Measurements from ENCODE around the gene WDR75.

Gene WDR75

GRCh38 chr2:189500456-189501160 is 59.3 kb downstream of the WDR75 start:
- peaks cover 0 to 3% (median 0%) of the 10 kb centered on the region in 11 experiments; a peak in 6 of 22 replicates for H3K9me3 ChIP-seq (replicated peaks in 1 of 11)
- no peak overlapping the region for H3K9ac ChIP-seq
- H3K4me3 ChIP-seq, result no peak overlapping the region
- no peaks in the 10 kb centered on the region for H3K27me3 ChIP-seq
- no peak overlapping the region for H3K27ac ChIP-seq
- peaks cover 4 to 34% (median 12%) of the 10 kb centered on the region in 10 experiments; a peak in 14 of 20 replicates for H3K4me1 ChIP-seq
- no peak for TF ChIP-seq Cebpa-rat (IDR thresholded peaks at IDR 0.05)
- no peaks in the 10 kb centered on the region for H4K20me1 ChIP-seq
- peak overlapping the region in 3 of 11 experiments; percentile 38 to 50 (median 45); a peak in 5 of 22 replicates for H3K4me2 ChIP-seq
- H3K36me3 ChIP-seq, result no peaks in the 10 kb centered on the region

GRCh38 chr2:189501487-189501886 is 60.2 kb downstream of the WDR75 start:
- no peak overlapping the region for H3K4me3 ChIP-seq
- no peak overlapping the region for H3K27ac ChIP-seq

GRCh38 chr2:189502714-189503113 is 61.4 kb downstream of the WDR75 start:
- no peak for TF ChIP-seq Cebpa-rat (IDR thresholded peaks at IDR 0.05)
- Histone ChIP-seq H3K36me3 (no peaks in the 10 kb centered on the region), H3K4me1 (peaks cover 4 to 51% (median 15%) of the 10 kb centered on the region in 10 experiments; a peak in 14 of 20 replicates), H3K27ac (no peak overlapping the region), H3K4me3 (no peak overlapping the region), H3K4me2 (no peak overlapping the region), H4K20me1 (no peaks in the 10 kb centered on the region), H3K27me3 (no peaks in the 10 kb centered on the region), H3K9me3 (replicated peaks in 1 of 11) (no peaks in the 10 kb centered on the region), H3K9ac (no peak overlapping the region)

More at GRCh38 chr2:189501487-189501886, 60.2 kb downstream of the WDR75 start:
- Histone ChIP-seq H3K27me3 (no peaks in the 10 kb centered on the region), H3K36me3 (no peaks in the 10 kb centered on the region), H3K9me3 (replicated peaks in 1 of 11) (no peaks in the 10 kb centered on the region), H3K4me1 (peaks cover 4 to 43% (median 14%) of the 10 kb centered on the region in 10 experiments; a peak in 14 of 20 replicates), H3K9ac (no peak overlapping the region), H4K20me1 (no peaks in the 10 kb centered on the region), H3K4me2 (peak overlapping the region in 6 of 11 experiments; percentile 1 to 50 (median 31); a peak in 7 of 22 replicates)
- no peak for TF ChIP-seq Cebpa-rat (IDR thresholded peaks at IDR 0.05)

- no peaks in the 10 kb centered on the region for H3K27me3 ChIP-seq
- H3K27ac ChIP-seq, result no peak overlapping the region; a peak in 1 of 22 replicates
- peaks cover 4 to 46% (median 15%) of the 10 kb centered on the region in 10 experiments; a peak in 14 of 20 replicates for H3K4me1 ChIP-seq
- no peaks in the 10 kb centered on the region for H3K36me3 ChIP-seq
- no peak overlapping the region for H3K9ac ChIP-seq
- H3K9me3 ChIP-seq (replicated peaks in 1 of 11), result peaks cover 0 to under 1% (median 0%) of the 10 kb centered on the region in 11 experiments; a peak in 1 of 22 replicates
- no peak overlapping the region; a peak in 1 of 22 replicates for H3K4me2 ChIP-seq
- H3K4me3 ChIP-seq, result no peak overlapping the region
- TF ChIP-seq Cebpa-rat (IDR thresholded peaks at IDR 0.05), result no peak
- H4K20me1 ChIP-seq, result no peaks in the 10 kb centered on the region
Observed at GRCh38 chr2:189504238-189504637, 63.0 kb downstream of the WDR75 start.

- H3K4me1 ChIP-seq, result peaks cover 4 to 46% (median 15%) of the 10 kb centered on the region in 10 experiments; a peak in 14 of 20 replicates
- peaks cover 0 to 13% (median 0%) of the 10 kb centered on the region in 11 experiments; a peak in 3 of 22 replicates for H3K9me3 ChIP-seq (replicated peaks in 1 of 11)
- no peak overlapping the region for H3K4me3 ChIP-seq
- no peaks in the 10 kb centered on the region for H3K36me3 ChIP-seq
- H3K4me2 ChIP-seq, result peak overlapping the region; percentile 10 to 72 (median 37); a peak in 16 of 22 replicates
- no peak for TF ChIP-seq Cebpa-rat (IDR thresholded peaks at IDR 0.05)
- peak overlapping the region in 4 of 11 experiments; percentile 30 to 75 (median 56); a peak in 7 of 22 replicates for H3K27ac ChIP-seq
- no peaks in the 10 kb centered on the region for H3K27me3 ChIP-seq
- H4K20me1 ChIP-seq, result no peaks in the 10 kb centered on the region
- no peak overlapping the region; a peak in 1 of 22 replicates for H3K9ac ChIP-seq
Observed at GRCh38 chr2:189505492-189505891, 64.2 kb downstream of the WDR75 start.

- peaks cover 4 to 48% (median 10%) of the 10 kb centered on the region in 10 experiments; a peak in 14 of 20 replicates for H3K4me1 ChIP-seq
- H3K27ac ChIP-seq, result peak overlapping the region in 4 of 11 experiments; percentile 37 to 75 (median 56); a peak in 9 of 22 replicates
- H4K20me1 ChIP-seq, result no peaks in the 10 kb centered on the region
- H3K4me2 ChIP-seq, result peak overlapping the region in 3 of 11 experiments; percentile 68 to 72 (median 70); a peak in 5 of 22 replicates
- no peak overlapping the region for H3K4me3 ChIP-seq
- H3K9me3 ChIP-seq (replicated peaks in 1 of 11), result peaks cover 0 to 15% (median 0%) of the 10 kb centered on the region in 11 experiments; a peak in 3 of 22 replicates
- TF ChIP-seq Cebpa-rat (IDR thresholded peaks at IDR 0.05), result no peak
- no peaks in the 10 kb centered on the region for H3K27me3 ChIP-seq
- H3K36me3 ChIP-seq, result no peaks in the 10 kb centered on the region
- no peak overlapping the region for H3K9ac ChIP-seq
Observed at GRCh38 chr2:189506514-189506976, 65.3 kb downstream of the WDR75 start.

- no peak overlapping the region for H3K9ac ChIP-seq
- TF ChIP-seq Cebpa-rat (IDR thresholded peaks at IDR 0.05), result no peak
- H3K4me1 ChIP-seq, result peaks cover 0 to 71% (median 15%) of the 10 kb centered on the region in 10 experiments; a peak in 10 of 20 replicates
- H3K27me3 ChIP-seq, result no peaks in the 10 kb centered on the region
- no peaks in the 10 kb centered on the region for H4K20me1 ChIP-seq
- H3K27ac ChIP-seq, result peak overlapping the region in 4 of 11 experiments; percentile 60 to 91 (median 85); a peak in 5 of 22 replicates
- no peak overlapping the region for H3K4me3 ChIP-seq
- H3K4me2 ChIP-seq, result peak overlapping the region in 3 of 11 experiments; percentile 79 to 94 (median 85); a peak in 5 of 22 replicates
- H3K9me3 ChIP-seq (replicated peaks in 1 of 11), result peaks cover 0 to 15% (median 0%) of the 10 kb centered on the region in 11 experiments; a peak in 3 of 22 replicates
- no peaks in the 10 kb centered on the region for H3K36me3 ChIP-seq
Observed at GRCh38 chr2:189511210-189511959, 70.1 kb downstream of the WDR75 start.

- TF ChIP-seq Cebpa-rat (IDR thresholded peaks at IDR 0.05), result no peak
- Histone ChIP-seq H3K27me3 (no peaks in the 10 kb centered on the region), H3K36me3 (no peaks in the 10 kb centered on the region), H3K4me1 (peaks cover 0 to 71% (median 15%) of the 10 kb centered on the region in 10 experiments; a peak in 10 of 20 replicates), H3K4me2 (peak overlapping the region in 3 of 11 experiments; percentile 79 to 94 (median 85); a peak in 4 of 22 replicates), H4K20me1 (no peaks in the 10 kb centered on the region), H3K9ac (0 out of 22 replicates have a peak overlapping the region, but pooled peaks of 1 of the 11 experiments have one; percentile 39), H3K27ac (peak overlapping the region in 4 of 11 experiments; percentile 60 to 91 (median 85); a peak in 7 of 22 replicates), H3K4me3 (no peak overlapping the region), H3K9me3 (replicated peaks in 1 of 11) (peaks cover 0 to 15% (median 0%) of the 10 kb centered on the region in 11 experiments; a peak in 6 of 22 replicates)
Observed at GRCh38 chr2:189511960-189512319, 70.7 kb downstream of the WDR75 start.

All from BLaER1 treated with 17β-estradiol and CSF1 and Interleukin-3, amounts not matched to agents 10 nM and 100 nM (cell line).